GM08714 (cell line): Measurements from ENCODE around the gene ZC3H7B.

Experiments used
- H3K4me3 ChIP-seq: fragments of 200-500 bp; sonication (Bioruptor generic); 2 replicates; pipeline ENCODE4 v1.5.1; 2014; ENCODE audit warnings: mild to moderate bottlenecking, low read length, inconsistent platforms
- ZNF274 ChIP-seq: IDR thresholded peaks from 2 replicates; pipeline ENCODE4 v1.6.1; 2012; ENCODE audit warnings: mild to moderate bottlenecking, low read depth, low read length

The ZC3H7B gene

DNA sequence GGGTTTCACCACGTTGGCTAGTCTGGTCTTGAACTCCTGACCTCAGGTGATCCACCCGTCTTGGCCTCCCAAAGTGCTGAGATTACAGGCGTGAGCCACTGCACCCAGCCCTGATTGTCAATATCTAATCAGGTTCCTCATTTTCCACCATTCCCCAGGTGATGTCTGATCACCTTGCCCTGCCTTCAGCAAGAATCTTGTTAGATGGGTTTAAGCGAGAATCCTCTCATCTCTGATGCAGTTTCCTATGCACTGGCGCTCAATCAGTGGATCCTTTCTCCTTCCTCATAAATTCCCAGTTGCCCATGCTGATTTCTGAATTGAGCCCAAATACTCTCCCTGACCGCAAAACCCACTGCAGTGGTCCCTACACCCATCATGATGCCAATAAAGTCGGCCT, 664 bp upstream of the ZC3H7B start:
- H3K4me3 ChIP-seq = peak overlapping the region; percentile 98; the same call in 1 of the 2 replicates
- no peak for TF ChIP-seq ZNF274

DNA sequence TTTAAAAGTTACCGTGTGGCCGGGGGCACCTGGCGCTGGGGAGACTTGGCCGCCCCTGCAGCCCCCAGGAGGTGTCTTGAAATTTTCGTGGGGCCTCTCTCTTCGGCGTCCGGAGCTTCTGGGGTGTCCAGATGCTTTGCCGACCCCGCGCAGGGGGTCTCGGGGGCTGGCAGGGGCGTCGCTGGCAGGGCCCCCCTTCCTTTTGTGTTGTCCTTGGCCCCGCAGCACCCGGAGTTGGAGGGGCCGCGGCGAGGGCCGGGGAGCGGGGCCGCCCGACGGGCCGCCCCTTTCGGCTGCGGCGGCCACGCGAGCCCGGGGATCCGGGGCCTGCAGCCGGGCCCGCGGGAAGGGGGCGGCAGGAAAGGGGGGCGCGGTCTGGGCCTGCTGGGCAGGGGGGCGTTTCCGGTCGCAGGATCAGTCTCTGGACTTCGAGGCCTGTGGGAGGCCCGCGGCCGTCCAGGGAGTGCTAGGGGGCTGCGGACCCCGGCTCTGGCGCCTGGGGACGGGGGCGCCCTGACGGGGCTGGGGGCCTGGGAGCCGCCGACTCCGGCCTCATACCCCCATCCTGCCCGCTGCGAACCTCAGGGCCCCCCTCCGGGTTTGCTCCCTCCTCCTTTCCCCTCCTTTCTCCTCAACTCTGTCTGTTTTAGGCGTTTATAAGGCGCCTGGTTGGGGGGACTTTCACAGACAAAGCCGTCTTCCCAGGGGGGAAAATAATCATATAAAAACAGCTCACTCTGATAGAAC, 869 bp downstream of the ZC3H7B start:
- no peak for TF ChIP-seq ZNF274
- H3K4me3 ChIP-seq = peak overlapping the region; percentile 98

DNA sequence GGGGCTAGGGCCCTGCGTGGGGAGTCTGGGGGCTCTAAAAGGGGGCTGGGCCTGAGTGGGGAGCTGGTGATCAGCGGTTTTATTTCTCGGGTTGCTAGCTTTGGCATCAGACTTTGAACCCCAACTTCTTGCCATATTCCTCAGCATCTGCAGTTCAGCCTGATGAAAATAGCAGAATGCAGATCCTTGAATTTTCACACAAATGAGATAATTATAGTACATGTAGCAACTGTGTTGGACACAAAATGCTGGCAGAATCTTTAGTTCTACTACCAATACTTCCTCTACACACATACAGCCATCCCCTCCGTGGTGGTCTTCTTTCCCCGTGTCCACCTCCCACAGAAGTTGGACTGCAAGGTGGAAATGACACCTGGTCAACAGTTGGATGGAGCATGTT, 1.5 kb downstream of the ZC3H7B start:
- no peak for TF ChIP-seq ZNF274
- H3K4me3 ChIP-seq = peak overlapping the region; percentile 98

DNA sequence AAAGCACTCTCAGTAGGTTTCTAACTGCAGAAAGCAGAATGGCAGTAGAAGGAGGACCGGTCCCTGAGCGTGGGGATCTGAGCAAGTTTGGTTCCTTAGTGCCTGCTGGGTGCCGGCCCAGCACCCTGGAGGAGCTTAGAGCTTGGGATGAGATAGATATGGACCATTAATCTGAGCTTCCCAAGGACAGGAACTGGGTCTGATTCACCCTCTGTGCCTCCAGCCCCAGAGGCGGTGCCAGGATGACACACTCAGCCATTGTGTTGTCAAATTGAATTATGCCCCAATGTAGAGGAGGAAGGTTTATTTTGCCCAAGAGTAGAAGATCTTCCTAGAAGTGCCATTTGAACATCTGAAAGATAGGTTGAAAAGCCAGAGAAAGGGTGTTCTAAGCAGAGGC, 4.3 kb downstream of the ZC3H7B start:
- H3K4me3 ChIP-seq = no peak overlapping the region
- no peak for TF ChIP-seq ZNF274

DNA sequence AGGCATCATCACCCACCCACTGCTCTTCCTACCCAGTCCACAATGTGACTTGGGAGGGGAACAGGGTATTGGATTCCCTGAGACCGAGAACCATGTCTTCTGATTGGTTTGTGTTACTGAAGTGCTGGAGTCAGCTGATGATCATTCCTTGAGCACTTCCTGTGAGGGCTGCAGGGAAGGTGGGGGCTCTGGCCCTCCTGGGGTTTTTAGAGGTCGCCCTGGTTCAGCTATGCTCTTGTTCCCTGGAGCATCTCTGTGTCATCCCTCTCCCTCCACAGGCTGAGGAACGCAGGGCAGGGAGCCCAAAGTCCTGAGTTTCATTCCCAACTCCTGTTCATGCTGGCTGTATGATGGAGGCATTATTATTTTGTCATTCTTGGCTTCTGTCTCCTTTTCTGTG, 6.7 kb downstream of the ZC3H7B start:
- no peak overlapping the region for H3K4me3 ChIP-seq
- no peak for TF ChIP-seq ZNF274

DNA sequence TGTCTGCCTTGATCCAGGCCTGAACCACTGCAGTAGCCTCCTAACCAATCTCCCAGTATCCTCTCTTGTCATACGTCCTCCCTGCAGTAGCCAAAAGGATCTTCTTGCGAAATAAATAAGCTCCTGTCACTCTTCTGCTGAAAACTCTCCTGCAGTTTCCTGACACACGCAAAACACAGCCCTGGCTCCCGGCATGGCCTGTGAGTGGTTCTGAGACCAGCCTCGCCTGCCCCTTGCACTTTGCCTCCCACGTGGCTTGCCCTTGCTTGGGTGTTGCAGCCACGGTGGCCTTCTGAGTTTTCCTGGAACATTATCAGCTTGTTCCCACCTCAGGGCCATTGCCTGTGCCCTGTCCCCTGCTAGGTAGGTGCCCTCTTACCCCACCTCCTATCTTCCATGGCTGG, 7.2 kb downstream of the ZC3H7B start:
- no peak for TF ChIP-seq ZNF274
- no peak overlapping the region for H3K4me3 ChIP-seq

DNA sequence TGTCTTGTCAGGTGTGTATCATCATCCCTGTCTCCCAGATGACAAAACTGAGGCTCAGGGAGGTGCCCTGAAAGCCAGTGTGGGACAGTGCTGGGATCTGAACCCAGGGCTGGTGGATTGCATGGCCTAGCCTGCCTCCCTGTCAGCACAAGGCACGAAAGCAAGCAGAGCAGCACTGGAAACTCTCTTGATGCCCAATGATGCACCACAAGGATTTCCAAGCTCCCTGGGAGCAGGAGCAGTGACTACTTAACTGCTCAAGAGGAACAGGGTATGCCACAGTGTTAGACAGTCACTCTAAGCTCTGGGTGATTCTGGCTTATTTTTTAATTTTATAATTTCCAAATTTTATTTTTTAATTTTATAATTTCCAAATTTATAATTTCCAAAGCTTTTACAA, 9.0 kb downstream of the ZC3H7B start:
- H3K4me3 ChIP-seq = no peak overlapping the region
- no peak for TF ChIP-seq ZNF274

DNA sequence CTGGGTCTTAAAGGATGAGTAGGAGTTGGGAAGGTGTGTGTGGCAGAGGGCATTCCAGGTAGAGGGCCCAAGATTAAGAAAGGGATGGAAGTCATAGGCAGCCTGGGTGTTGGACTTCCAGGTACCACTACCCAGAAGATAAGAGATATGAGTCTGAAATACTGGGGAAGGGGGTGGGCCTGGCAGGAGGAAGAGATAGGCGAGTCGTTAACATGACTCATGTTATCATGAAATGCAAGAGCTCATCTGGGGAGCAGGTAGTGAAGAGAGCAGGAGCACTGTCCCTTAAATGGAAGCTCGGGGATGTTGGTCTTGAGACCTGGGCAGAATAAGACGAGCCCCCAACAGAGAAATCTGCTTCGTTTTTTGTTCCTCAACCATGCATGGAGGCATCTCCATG, 10.2 kb downstream of the ZC3H7B start:
- no peak overlapping the region for H3K4me3 ChIP-seq
- no peak for TF ChIP-seq ZNF274

DNA sequence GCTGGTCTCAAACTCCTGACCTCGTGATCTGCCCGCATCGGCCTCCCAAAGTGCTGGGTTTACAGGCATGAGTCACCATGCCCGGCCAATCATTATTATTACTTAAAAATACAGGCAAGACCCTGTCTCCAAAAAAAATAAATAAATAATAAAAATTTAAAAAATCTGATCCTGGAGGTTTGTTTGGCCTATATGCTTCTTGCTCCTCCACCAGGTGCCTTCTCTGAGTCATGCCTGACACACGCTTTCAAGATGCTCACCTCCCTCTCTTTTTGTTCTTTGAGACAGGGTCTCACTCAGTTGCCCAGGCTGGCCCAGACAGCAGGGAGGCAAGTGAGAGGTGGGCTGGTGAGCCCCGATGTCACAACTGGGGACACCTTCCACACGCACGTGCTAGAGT, 13.5 kb downstream of the ZC3H7B start:
- no peak for TF ChIP-seq ZNF274
- no peak overlapping the region for H3K4me3 ChIP-seq

DNA sequence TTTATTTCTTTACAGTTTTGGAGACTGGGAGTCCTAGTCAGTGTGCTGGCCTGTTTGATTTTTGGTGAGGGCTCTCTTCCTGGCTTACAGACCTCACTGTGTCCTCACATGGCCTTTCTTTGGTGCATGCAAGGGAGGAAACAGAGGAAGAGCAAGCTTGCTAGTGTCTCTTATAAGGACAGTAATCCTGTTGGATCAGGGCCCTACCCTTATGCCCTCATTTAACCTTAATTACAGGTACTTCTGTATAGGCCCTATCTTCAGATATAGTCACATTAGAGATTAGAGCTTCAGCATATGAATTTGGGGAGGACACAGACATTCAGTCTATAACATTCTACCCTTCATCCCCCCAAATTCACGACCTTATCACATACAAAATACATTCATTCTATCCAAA, 14.3 kb downstream of the ZC3H7B start:
- no peak for TF ChIP-seq ZNF274

DNA sequence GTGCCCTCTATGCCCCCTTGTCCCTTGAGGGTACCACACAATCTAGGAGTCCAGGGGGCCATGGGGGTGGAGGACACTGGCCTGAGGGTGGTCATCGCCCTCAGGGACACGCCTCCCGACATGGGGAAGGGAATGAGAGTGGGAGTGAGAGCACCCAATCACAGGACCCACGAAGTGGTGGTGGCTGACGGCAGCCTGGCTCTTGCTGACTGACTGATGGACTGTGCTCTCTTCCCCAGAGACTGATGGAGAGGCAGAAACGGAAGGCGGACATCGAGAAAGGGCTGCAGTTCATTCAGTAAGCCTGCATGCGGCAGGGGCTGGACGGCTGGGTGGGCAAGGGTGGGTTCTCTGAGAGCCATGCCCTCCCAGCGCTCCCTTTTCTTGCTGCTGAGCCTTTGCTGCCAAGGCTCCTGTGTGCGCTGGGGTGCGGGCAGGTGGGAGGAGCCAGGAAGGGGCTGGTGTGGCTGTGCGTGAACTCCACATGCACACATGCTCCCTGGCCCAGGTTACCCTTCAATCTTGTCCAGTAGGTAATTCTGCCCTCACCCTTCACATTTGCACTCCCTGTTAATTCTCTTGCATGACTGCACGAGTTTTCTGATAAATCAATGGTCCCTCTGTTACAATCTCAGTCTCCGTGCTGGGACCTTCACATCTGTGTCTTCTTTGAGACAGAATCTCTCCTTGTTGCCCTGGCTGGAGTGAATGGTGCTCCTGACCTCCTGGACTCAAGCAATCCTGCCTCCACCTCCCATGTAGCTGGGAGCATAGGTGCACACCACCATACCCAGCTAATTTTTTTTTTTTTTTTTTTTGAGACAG, 19.3 kb downstream of the ZC3H7B start:
- no peak overlapping the region for H3K4me3 ChIP-seq
- TF ChIP-seq ZNF274 = no peak

More for the DNA sequence above, 14.3 kb downstream of the ZC3H7B start:
- no peak overlapping the region for H3K4me3 ChIP-seq

DNA sequence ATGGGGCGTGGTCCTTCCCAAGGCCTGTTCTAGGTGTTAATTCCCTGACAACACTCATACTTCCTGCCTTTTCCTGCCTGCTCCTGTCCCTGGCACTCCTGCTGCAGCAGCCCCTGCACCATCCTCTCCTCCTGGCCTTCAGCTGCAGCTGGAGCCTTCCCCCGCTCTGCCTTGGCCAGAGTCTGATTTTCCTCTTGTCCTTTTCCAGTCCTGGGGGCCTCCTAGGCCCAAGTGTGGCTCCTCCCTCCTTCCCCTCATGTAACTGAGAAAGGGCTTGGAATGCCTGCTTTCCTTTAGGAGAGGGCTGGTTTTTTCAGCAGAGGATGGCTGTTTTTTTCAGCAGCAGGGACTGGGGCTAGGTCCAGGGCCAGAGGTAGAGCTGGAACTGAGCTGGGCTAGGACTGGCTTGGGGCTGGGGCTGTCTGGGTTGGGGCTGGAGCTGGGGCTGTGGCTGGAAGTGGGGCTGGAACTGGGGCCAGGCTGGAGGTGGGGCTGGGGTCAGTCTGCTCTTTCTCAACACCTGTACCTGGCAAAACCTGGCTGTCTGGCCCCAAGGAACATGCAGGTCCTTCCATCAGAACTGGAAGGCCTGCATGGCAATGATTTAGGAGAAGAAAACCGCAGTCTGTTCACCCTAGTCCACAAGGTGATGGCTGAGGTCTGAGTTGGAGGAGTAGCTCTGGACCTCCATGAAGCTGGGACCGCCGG, 23.6 kb downstream of the ZC3H7B start:
- H3K4me3 ChIP-seq = no peak overlapping the region
- no peak for TF ChIP-seq ZNF274

DNA sequence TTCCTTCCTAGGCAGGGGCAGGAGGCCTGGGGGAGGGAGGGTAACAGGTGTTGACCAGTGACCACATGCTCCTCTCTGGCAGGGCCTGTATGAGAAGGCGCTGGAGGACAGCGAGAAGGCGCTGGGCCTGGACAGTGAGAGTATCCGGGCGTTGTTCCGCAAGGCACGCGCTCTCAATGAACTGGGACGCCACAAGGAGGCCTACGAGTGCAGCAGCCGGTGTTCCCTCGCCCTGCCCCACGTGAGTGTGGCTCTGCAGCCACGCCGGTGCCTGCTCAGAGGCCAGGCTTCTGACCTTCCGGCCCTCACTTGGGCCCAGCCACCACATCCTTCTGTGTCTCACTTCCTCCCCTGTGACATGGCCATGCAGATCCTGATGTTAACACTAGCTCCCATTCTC, 25.8 kb downstream of the ZC3H7B start:
- no peak for TF ChIP-seq ZNF274

DNA sequence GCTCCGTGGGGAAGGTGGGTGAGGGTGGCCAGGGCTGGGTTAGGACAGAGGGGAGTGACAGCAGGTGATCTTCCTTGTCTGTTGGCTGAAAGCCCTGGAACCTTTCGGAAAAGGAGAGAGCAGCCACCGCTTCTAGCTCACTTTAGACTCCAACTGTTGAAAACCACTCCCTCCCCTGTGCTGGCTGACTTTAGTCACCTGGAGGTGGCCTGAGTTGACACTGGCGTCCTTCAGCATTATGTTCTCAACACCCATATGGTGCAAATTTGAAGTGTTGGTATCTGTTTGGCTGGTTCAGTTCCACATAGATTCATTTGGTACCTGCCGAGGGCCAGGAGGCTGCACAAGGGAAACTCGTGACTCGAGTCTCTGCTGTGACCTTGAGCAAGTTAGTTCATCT, 28.8 kb downstream of the ZC3H7B start:
- TF ChIP-seq ZNF274 = no peak
- H3K4me3 ChIP-seq = no peak overlapping the region

More for the DNA sequence above, 25.8 kb downstream of the ZC3H7B start:
- H3K4me3 ChIP-seq = no peak overlapping the region
